ENCODE results near the gene SLAMF1.

DNA sequence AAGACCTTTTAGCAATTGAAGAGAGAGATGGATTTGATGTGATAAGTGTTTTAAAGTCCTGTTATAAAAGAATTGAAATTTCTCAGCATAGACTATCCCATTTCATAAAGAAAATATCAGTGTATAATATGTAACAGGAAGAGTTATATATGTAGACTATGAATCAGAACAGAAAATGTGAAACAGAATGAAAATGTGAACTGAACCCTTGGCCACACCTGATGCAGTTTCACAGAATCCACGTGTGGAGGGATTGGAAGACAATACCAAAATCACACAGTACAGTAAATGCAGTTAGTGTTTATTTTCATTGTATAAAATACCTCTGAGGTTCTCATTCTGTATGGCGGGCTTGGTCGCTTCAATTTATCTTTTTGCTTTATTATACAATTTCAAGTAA lies 9.9 kb upstream of the SLAMF1 start:
- TF ChIP-seq CTCF (IDR thresholded peaks at IDR 0.05), result no peak
- TF ChIP-seq EZH2 (IDR thresholded peaks at IDR 0.05; ENCODE audit: borderline replicate concordance, insufficient read depth, low read depth, low read length, poor library complexity, severe bottlenecking), result no peak
